HG02852 (cell line): ENCODE data around the gene MAGI1.

Experiments
- ATAC-seq: cut with Tn5 transposase; IDR thresholded peaks from one replicate; pipeline ENCODE4 v1.9.1; 2021; ENCODE audit warnings: mild to moderate bottlenecking, moderate library complexity; ENCODE audit not compliant: unreplicated experiment

Gene MAGI1

DNA sequence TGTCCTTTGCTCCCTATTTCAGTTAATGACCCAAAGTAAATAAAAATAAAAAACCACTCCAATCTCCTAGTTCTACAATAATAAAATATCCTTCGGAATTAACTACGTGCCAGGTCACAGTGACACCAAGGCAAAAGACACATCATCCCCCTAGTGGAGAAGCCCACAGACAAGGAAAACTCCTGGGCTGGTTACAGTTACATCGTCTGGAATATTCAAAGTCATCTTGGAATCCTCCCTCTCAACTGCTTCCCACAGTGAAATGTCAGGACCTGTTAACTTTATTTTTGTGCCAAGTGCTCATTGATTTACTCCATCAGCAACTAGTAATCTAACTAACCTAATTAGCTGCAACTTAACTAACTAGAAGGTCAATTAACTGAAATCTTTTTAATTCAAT is 349.3 kb downstream of the MAGI1 start:
- no peak for ATAC-seq

GRCh38 chr3:65687741-65688140 is 351.0 kb downstream of the MAGI1 start:
- no peak for ATAC-seq

DNA sequence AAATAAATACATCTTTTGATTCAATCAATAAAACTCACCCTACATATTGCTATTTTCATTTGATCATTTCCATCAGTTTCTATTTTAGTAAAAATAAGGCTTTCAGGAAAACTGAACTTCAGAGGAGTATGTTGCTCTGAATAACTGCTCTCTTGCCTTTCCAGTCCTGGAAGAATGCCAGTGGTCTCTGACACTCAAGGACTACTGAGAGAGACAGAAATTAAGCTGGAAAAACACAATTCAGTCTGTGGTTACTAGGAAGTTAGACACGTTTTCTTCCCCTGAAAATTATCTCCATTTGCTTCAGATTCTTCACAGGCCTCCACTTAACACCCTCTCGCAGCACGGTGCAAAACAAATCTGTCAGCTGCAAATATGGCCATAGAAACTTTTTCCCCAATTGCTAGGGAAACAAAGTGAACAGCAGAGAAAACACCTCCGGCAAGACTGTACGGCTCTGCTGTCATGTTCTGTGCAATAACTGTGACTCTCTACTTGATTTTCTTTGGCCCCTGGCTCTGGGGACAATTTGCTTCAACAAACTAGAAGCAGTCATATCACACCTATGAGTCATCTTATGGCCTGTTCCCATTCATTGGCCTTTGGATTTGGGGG is 353.0 kb downstream of the MAGI1 start:
- no peak for ATAC-seq

DNA sequence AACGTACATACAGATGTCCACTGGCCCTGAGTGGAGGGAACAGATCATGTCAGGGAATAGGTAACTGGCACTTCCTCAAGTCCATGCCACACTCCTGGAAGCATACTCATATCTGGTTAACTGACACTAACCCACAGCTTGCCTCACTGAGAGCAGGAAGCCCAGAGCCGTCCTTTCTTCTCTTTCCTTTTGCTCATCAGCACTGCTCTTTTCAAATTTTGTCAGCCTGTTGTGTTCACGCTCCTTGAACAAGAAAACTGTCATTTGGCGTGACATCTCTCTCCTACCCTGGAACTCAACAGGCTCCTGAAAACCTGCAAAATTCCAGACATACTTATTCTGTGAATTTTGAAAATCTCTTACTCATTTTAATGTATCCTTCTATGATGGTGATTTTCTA is 360.2 kb downstream of the MAGI1 start:
- ATAC-seq: no peak

DNA sequence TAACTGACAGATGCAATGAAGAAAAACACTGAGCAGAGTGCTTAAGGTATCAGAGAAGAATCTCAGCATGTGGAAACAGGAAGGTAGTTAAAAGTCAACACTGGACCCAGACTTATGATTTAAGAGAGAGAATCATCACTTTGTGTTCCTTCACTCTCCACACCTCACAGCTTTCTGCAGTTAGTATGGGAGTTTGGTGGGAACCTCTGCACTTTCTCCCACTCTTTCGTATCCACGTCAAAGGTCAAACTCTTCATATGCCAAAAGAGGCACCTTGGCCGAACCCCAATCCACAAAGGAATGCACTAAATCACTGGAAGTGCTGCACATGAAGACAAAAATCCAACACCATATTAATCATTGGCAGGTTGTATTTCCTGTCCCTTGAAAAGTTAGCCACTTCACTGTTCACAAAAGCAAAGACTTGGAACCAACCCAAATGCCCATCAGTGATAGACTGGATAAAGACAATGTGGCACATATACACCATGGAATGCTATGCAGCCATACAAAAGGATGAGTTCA is 361.2 kb downstream of the MAGI1 start:
- ATAC-seq: no peak

DNA sequence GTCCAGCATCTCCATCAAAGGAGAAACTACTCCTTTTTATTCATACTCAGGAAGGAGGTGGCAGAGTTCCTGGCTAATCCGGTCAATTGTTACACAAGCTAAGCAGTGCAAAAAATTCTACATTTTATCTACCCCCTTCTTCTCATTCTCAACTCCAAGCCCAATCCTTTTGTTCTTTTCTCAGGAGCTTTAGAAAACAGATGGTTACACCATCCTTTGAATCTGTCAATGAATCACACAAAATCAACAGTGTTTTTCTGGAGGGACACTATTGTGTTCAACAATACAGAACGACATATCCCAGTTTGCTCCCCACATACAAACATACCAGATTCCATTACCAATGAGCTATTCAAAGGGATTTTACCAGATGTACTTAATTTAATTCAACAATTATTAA is 362.1 kb downstream of the MAGI1 start:
- no peak for ATAC-seq

DNA sequence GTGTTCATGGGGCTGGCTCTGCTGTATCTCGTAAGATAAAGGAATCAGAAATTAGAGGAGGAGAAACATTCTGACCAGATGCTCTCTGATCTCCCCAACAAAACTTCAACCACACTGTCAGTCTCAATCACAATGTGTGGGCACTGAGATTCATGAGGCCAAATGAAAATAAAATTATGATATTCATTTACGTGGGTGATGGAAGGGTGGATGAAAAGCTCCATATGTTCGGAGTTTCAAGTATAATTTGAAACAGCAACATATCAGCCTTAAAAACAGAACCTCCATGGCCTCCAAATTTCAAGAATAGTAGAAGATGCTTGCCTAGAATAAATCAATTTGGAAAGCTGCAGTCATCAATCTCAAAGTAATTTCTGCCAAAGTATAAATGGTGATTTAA is 363.7 kb downstream of the MAGI1 start:
- ATAC-seq: no peak

DNA sequence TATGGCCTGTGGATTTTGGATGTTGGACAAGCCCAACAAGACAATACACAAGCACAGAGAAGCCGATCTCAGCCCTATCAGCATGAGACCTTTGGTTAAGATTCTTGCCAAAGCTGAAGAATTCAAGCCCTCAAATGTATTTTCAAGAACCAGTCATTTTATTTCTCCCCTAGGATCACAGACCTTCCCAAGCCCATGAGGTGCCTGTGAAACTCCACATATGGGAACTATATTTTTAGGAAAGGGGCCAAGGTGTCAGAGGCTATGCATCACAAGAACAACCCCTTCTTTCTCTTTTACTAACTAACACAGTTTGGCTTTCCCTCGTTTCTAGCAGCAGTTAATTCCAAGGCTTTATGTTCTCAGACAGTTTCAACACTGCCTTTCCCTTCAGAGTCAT is 364.5 kb downstream of the MAGI1 start:
- no peak for ATAC-seq

GRCh38 chr3:65672871-65673815 is 365.6 kb downstream of the MAGI1 start:
- ATAC-seq: no peak

GRCh38 chr3:65672061-65672460 is 366.7 kb downstream of the MAGI1 start:
- no peak for ATAC-seq

- ATAC-seq: no peak
Observed at GRCh38 chr3:65671004-65671403, 367.7 kb downstream of the MAGI1 start.

DNA sequence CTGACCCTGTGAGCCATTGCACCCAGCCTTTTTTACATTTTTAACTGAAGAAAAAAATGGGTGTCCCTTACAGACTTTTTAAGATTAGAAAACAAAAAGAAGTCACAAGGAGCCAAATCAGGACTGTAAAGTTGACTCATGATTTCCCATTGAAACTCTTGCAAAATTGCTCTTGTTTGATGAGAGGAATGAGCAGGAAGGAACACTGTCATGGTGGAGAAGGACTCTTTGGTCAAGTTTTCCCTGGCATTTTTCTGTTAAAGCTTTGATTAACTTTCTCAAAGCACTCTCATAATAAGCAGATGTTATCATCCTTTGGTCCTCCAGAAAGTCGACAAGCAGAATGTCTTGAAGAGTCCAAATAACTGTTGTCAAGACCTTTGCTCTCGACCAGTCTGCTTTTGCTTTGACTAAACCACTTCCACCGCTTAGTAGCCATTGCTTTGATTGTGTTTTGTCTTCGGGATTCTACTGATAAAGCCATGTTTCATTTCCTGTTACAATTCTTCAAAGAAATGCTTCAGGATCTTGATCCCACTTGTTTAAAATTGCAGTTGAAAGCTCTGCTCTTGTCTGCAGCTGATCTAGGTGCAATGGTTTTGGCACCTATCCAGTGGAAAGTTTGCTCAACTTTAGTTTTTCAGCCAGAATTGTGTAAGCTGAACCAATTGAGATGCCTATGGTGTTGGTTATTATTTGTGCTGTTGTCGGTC is 369.4 kb downstream of the MAGI1 start:
- no peak for ATAC-seq

DNA sequence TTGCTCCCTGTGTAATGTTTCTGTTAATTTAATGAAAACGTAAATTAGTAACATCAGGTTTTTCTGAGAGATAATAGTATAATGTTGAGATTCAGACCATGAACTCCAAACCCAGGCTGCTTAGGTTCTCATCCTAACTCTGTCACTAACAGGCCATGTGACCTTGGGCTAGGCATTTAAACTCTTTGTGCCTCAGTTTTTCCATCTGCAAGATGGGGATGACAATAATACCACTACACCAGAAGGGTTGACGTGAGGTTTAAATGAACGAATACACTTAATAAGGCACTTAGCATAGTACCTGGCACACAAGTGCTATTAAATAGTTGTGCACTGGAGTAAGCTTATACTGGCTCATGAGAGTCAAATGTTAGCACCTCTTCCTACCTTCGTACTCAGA is 370.8 kb downstream of the MAGI1 start:
- ATAC-seq: no peak

DNA sequence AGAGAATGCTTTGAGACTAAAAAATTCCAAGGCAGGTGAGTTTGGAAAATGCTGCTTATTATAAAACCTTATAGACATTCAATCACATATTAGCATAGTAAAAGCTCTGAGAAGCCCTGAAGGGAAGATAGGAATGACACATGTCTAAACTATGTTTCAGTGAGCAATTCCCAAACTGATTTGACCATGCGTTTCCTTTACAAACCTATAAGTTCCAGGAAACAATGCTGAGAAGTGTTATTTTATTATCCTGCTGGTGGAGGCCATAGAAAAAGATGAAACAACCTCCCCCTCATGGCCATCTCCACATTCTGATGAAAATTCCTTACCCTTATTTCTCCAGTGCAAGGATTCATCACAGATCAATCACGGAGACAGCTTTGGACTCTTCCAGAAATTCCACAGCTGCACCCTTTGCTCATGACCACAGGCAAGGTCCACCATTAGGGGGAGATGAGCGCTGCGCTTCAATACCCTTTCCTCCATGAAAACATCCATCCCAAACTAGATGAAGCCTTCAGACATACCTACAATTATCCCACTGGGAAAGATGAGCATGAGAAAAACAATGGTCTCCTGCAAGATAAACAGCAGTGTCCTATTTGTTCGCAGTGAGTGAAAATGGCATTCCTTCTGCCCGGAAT is 372.1 kb downstream of the MAGI1 start:
- ATAC-seq: no peak

DNA sequence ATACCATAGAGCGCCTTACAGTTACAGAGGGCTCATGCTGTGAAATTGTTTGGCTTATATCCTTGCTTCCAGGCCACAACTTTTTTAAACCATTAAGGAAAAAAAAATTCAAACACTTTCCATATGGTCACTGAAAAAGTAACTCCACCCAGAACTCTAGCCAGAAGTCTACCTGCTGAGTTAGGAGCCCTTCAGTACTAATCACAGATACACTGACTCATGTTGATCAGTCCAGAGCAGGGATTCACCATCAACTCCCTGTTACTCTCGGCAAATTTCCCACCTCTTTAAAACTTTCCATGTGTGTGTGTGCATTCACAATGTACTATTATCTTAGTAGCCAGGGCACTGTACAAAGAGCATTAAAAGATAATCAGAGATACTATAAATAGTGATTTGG is 372.8 kb downstream of the MAGI1 start:
- ATAC-seq: no peak

DNA sequence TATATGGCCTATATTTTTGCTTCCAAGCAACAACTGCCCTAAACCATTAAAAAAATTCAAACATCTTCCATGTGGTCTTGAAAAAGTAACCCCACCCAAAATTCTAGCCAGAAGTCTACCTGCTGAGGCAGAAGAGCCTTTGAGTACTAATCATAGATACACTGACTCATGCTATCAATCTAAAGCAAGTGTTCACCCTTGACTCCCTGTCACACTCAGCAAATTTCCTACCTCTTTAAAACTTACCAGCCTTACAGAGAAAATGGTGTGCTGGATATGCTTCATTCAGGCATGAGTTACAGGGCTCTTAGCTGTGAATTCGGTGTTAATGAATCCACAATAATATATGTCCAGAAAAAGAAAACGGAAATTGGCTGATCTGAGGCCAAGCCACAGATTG is 373.8 kb downstream of the MAGI1 start:
- ATAC-seq: no peak

DNA sequence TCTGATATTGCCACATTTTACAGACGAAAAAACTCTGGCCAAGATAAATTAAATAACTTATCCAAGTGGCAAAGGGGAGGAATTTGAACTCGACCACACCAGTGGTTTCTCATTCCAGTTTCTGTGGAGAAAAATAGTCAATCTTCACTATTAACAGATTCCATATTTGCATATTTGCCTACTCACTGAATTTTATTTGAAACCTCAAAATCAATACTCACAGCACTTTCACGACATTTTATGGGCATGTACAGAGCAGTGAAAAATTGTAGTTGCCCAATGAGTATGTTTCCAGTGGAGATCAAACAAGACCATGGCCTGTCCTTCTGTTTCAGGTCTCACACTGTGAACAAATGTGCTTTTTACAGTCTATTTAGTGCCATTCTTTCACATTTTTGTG is 374.3 kb downstream of the MAGI1 start:
- ATAC-seq: no peak

- no peak for ATAC-seq
Observed at GRCh38 chr3:65662095-65662494, 376.6 kb downstream of the MAGI1 start.

GRCh38 chr3:65660000-65660598 is 378.6 kb downstream of the MAGI1 start:
- no peak for ATAC-seq

DNA sequence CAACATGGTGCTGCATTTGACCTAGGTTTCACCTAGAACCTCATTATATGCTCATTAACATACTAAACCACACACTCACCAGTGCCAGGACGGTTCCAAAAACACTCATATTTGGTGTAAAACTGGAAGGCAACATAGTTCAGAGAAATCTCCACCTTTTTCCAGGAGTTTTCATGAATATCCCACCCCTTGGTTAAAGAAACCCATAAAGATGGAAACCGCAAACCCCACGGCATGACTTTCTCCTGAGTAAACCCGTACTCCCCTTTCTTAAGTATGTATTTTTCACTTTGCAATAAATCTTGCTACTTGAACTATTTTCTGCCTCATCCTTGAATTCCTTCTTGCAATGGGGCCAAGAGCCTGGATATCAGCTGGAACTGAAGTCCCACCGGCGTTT is 379.3 kb downstream of the MAGI1 start:
- ATAC-seq: no peak

- ATAC-seq: no peak
Observed at GRCh38 chr3:65658401-65658800, 380.3 kb downstream of the MAGI1 start.
